AG08395 (cell line): ENCODE results near the gene ABCD3.

ENCODE experiments used
- DNase-seq: peaks from one replicate; pipeline ENCODE4 v3.0.0; 2012; ENCODE audit warnings: mixed read lengths, low spot score

The ABCD3 gene

GRCh38 chr1:94527447-94528031, 109.3 kb downstream of the ABCD3 start:
- peak; percentile 43 for DNase-seq

GRCh38 chr1:94528299-94528698, 110.1 kb downstream of the ABCD3 start:
- no peak for DNase-seq

- no peak for DNase-seq
These were observed 110.6 kb downstream of the ABCD3 start for GRCh38 chr1:94528826-94529225.

GRCh38 chr1:94529416-94529815, 111.2 kb downstream of the ABCD3 start:
- no peak for DNase-seq

DNA sequence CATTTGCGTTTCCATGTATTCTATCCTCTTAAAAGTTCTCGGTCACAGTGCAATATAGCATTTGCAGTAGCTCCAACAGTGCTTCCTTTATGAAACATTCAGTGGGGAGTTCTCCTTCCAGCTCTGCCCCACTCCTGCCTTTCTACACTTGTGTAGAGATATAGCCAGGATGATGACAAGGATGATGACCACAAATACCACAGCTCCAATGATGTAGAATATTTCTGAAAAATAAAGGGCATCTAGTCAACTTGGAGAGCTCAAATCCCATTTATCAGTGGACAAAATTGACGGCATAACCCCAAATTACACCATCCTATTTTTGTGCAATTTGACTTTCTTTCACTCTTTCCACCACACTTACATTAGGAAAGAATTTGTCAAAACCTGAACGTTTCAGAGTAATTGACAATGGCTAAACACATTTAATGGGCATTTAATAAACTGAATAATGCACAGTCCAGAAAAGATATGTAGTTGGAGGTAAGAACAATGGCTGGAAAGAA, 112.2 kb downstream of the ABCD3 start:
- DNase-seq, result no peak

DNA sequence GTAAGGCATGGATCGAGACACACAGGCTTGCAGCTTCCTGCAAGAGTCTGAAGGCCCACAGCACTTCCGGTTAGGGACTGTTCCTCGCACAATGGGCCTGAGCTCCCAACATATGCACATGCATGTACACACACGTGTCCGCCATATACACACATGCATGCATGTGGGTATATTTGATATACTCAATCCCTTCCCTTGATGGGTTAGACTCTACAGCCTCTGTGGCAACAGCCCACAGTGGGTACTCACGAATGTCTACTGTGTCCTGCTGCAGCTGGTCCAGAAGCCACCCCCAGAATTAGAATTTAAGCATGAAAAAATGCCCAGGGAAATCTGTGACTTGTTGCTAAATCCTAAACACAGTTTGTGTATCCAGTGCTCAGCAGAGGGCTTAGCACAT, 113.5 kb downstream of the ABCD3 start:
- DNase-seq, result no peak

GRCh38 chr1:94532077-94532476, 113.9 kb downstream of the ABCD3 start:
- no peak for DNase-seq

GRCh38 chr1:94535095-94535494, 116.9 kb downstream of the ABCD3 start:
- no peak for DNase-seq

- DNase-seq, result no peak
These were observed 117.7 kb downstream of the ABCD3 start for GRCh38 chr1:94535879-94536278.

DNA sequence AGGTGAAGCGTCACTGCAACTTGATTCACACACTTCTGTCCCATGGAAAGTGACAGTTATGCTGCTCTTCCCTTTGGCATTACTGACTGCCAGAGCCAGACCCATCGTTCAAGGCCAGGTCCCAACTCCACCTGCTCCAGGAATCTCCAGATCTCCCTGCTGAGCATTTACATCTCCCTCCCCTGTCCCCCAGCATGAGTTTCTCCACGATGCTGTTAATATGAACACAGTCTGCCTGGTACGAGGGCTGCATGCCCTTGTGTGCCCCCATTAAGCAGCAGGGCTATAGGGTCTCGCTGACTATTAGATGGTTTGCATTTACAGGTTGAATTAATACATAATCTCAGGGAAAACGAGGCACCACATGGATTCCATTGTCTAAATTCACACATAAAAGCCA, 119.1 kb downstream of the ABCD3 start:
- DNase-seq, result no peak

GRCh38 chr1:94538243-94538827, 120.1 kb downstream of the ABCD3 start:
- no peak for DNase-seq

GRCh38 chr1:94539496-94539895, 121.3 kb downstream of the ABCD3 start:
- peak; percentile 28 for DNase-seq

DNA sequence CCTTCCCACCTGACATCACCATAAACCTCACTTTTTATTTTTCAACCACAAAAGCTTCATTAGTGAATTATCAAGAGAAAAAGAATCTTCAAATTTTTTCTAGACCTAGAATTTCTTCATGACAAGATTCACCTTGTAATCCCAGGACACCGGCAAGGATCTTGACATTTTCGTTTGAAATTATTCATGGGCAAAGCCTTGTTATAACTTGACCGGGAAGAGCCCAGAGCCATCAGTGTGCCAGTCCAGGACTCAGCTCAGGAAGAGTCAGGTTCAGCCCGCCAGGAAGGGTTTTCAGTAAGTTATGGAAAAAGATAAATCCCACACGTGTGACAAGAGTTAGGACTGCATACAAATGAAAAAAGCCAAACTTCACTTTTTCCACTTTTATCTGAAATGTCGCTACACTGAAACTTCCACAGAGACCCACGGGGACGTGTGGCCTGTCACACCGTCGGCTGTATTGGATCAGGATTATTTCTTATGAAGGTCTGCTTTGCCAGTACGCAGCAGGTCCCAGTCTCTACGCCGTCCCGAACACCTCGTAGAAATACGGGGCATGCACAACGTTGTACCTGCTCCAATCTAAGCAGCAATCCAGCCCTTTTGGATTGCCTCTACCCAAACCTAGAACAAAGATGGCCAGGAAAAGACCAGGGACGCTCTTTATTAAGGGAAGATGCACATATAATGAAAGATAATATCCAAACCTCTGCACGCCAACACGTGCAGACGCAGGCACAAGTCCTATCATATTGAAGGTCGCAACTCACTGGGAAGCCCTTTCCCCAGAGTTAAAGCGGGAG, 122.5 kb downstream of the ABCD3 start:
- DNase-seq, result no peak

- peak; percentile 94 for DNase-seq
These were observed 123.3 kb downstream of the ABCD3 start, which contains the start of gene F3 for GRCh38 chr1:94541246-94542087. TSS of gene F3 (minus strand) at chr1:94541759. CDS start at chr1:94541636, 123 bp downstream.

- DNase-seq, result peak; percentile 67
These were observed 124.1 kb downstream of the ABCD3 start for GRCh38 chr1:94542088-94542870.

GRCh38 chr1:94543001-94543400, 124.8 kb downstream of the ABCD3 start:
- DNase-seq, result peak; percentile 28

- no peak for DNase-seq
These were observed 125.9 kb downstream of the ABCD3 start for GRCh38 chr1:94543893-94544635.

- peak; percentile 74 for DNase-seq
These were observed 126.7 kb downstream of the ABCD3 start for GRCh38 chr1:94544706-94545490.

GRCh38 chr1:94549706-94550105, 131.5 kb downstream of the ABCD3 start:
- no peak for DNase-seq

GRCh38 chr1:94550396-94550795, 132.2 kb downstream of the ABCD3 start:
- no peak for DNase-seq
